Stimulated activated CD4-positive, alpha-beta T cell treated with anti-CD3 and anti-CD28 coated beads, TNF-alpha, amount 100 ng/mL, for 48 hours (primary cell): Measurements from ENCODE around the gene KCNAB1.
"Not testable (repeated sequence)": the region's sequence is repeated elsewhere in the genome, so short reads cannot be mapped to it uniquely, and the experiment has no call there.

Experiments
- DNase-seq, 3 donors: peaks; one replicate each; pipeline ENCODE4 v3.0.0-alpha.2; 2020; ENCODE audit warnings: low read depth in 3 of 3

KCNAB1 gene

GRCh38 chr3:156120528-156121251, at the start of gene KCNAB1:
Gene KCNAB1, plus strand, starts transcription at chr3:156120578.
- no peak for DNase-seq

GRCh38 chr3:156071031-156071430, 49.3 kb upstream of the KCNAB1 start:
- DNase-seq = no peak

- DNase-seq = not testable (repeated sequence)
These were observed 47.3 kb upstream of the KCNAB1 start for GRCh38 chr3:156072950-156073657.

GRCh38 chr3:156090126-156090525, 30.3 kb upstream of the KCNAB1 start:
- no peak for DNase-seq

- DNase-seq = no peak
These were observed 26.4 kb upstream of the KCNAB1 start for GRCh38 chr3:156093964-156094363.

- DNase-seq = no peak
These were observed 26.0 kb upstream of the KCNAB1 start for GRCh38 chr3:156094391-156094790.

- not testable (repeated sequence) for DNase-seq
These were observed 24.7 kb upstream of the KCNAB1 start for GRCh38 chr3:156095652-156096051.

GRCh38 chr3:156098437-156099035, 21.8 kb upstream of the KCNAB1 start:
- DNase-seq = no peak

- DNase-seq = not testable (repeated sequence)
These were observed 21.0 kb upstream of the KCNAB1 start for GRCh38 chr3:156099348-156099747.

- DNase-seq = not testable (repeated sequence)
These were observed 20.4 kb upstream of the KCNAB1 start for GRCh38 chr3:156099984-156100383.

- DNase-seq = no peak
These were observed 18.0 kb upstream of the KCNAB1 start for GRCh38 chr3:156102267-156102931.

- DNase-seq = no peak
These were observed 13.5 kb upstream of the KCNAB1 start for GRCh38 chr3:156106721-156107373.

- no peak for DNase-seq
These were observed 12.9 kb upstream of the KCNAB1 start for GRCh38 chr3:156107504-156107903.

GRCh38 chr3:156108616-156109015, 11.8 kb upstream of the KCNAB1 start:
- DNase-seq = no peak

- DNase-seq = no peak
These were observed 10.4 kb upstream of the KCNAB1 start for GRCh38 chr3:156109989-156110388.

- no peak for DNase-seq
These were observed 6.1 kb downstream of the KCNAB1 start for GRCh38 chr3:156126467-156126866.

- no peak for DNase-seq
These were observed 10.9 kb downstream of the KCNAB1 start for GRCh38 chr3:156131241-156131640.

- no peak for DNase-seq
These were observed 11.4 kb downstream of the KCNAB1 start for GRCh38 chr3:156131799-156132198.

GRCh38 chr3:156132313-156132712, 11.9 kb downstream of the KCNAB1 start:
- no peak for DNase-seq

- no peak for DNase-seq
These were observed 12.7 kb downstream of the KCNAB1 start for GRCh38 chr3:156133076-156133475.

GRCh38 chr3:156135921-156136638, 15.7 kb downstream of the KCNAB1 start:
- no peak for DNase-seq
